Activated T-helper 1 cell treated with anti-CD3 and anti-CD28 coated beads, Interleukin-2, amount 50 U/mL, for 16 hours (primary cell): ENCODE measurements around the gene GNL3.
"Not testable (repeated sequence)": the region's sequence is repeated elsewhere in the genome, so short reads cannot be mapped to it uniquely, and the experiment has no call there.

Experiments
- DNase-seq, 2 donors: peaks; one replicate each; pipeline ENCODE4 v3.0.0-alpha.2; 2020; ENCODE audit warnings: low read depth in 1 of 2, low spot score in 1 of 2

Gene GNL3

DNA sequence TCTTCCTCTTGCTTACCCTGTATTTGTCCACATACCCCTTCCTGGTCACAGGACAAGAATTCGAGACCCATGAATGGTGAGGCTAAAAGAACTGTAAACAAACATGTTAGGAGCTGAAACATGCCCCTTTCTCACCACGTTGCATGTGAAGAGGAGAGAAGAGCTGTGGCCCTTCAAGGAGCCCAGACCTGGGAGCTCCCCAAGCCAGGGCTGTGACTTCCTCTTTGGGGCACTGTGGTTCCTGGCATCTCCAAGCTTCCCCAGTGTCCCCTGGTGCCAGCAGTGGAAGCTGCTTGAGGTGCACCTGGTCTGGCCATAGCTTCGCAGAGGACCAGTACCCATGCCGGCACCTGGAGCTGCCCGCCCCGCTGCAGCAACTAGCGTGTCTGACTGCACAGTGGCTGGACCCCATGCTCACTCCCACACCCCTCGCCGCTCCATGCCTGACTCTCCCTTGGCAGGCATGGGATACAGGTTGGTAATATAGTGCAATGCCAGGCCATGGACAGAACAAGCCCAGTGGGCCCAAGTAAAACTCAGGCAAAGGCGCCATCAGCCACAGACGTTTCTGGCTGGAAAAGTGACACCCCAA lies 30.0 kb downstream of the GNL3 start:
- DNase-seq = no peak

DNA sequence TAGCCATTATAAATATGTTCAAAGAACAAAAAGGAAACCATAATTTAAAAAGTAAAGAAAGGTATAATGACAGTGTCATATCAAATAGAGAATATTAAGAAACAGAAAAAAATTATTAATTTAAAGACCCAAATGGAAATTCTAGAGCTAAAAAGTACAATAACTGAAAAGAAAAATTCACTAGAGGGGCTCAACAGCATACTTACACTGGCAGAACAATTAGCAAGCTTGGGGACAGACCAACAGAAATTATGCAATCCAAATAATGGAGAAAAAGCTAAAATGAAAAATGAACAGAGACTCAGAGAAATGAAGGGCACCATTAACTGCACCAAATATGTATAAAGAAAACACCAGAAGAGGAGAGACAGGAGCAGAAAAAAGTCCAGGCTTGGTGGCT lies 33.8 kb downstream of the GNL3 start:
- no peak for DNase-seq

DNA sequence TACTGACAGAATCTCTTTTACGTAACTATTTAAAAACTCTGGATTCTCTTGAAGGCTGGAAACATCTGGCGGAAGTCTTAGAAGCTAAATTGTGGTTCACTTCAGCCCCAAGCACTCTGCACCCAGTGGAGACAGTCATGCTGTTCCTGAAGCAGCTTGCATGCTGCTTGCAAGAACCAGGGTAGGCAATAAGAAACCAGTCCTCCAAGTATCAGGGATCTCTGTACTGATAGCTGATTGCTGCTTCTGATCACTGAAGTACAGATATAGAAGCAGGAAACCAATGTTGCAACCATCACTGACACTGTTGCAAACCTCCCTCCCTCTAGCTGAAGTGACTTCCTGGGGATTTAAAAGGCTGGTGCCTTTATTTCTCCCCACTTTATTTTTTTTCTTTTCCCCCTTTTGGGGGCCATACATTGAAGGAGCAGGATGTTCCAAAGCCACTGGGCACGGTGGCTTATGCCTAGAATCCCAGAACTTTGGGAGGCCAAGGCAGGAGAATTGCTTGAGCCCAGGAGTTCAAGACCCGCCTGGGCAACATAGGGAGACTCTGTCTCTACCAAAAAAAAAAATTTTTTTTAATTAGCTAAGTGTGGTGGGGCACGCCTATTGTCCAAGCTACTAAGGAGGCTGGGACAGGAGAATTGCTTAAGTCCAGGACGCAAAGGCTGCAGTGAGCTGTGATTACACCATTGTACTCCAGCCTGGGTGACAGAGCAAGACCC lies 35.3 kb downstream of the GNL3 start:
- no peak for DNase-seq

DNA sequence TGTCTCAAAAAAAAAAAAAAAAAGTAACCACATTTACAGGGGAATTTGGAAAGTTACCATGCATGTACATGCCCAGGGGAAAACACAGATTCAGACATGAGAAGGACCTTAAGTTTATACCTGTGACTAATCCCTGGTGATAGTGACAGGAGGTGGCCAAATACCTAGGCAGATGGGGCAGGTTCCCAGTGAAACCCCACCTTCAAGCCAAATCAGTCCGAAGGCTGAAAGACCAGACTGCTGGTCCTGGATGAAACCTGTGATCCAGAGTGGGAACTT lies 35.8 kb downstream of the GNL3 start:
- no peak for DNase-seq

DNA sequence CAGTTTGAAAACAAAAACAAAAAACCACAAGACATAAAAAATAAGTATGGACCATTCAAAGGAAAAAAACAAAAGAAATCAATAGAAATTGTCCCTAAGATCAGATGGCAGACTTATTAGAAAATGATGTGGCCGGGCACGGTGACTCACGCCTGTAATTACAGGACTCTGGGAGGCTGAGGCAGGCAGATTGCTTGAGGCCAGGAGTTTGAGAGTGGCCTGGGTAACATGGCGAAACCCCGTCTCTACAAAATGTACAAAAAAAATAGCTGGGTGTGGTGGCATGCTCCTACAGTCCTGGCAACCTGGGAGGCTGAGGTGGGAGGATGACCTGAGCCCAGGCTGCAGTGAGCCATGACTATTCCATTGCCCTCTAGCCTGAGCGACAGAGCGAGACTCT lies 36.7 kb downstream of the GNL3 start:
- DNase-seq = no peak

DNA sequence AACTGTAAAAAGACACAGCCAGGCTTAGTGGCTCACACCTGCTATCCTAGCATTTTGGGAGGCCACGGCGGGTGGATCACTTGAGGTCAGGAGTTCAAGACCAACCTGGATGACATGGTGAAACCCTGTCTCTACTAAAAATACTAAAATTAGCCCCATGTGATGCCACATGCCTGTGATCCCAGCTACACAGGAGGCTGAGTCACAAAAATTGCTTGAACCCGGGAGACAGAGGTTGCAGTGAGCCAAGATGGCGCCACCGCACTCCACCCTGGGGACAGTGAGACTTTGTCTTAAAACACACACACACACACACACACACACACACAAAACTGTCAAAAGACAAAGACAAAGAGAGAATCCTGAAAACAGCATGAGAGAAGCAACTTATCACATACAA lies 38.1 kb downstream of the GNL3 start:
- no peak for DNase-seq

DNA sequence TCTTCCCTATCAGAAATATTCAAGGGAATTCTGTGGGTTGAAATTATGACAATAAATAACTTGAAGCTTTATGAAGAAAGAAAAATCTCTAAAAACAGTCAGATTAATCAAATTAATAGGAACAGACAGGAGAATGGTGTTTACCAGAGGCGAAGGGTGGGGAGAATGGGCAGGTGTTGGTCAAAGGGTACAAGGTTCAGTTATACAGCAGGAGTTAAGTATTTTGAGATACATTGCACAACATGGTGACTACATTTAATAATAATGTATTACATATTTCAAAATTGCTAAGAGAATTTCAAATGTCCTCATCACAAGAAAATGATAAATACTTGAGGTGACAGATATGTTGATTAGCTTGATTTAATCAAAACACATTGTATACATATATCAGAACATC lies 38.7 kb downstream of the GNL3 start:
- DNase-seq = no peak

DNA sequence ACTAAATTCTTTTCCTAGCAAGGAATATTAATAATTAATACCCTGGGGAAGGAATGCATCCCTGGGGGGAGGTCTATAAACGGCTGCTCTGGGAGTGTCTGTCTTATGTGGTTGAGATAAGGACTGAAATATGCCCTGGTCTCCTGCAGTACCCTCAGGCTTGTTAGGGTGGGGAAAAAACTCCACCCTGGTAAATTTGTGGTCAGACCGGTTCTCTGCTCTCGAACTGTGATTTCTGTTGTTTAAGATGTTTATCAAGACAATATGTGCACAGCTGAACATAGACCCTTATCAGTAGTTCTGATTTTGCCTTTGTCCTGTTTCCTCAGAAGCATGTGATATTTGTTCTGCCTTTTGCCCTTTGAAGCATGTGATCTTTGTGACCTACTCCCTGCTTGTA lies 42.9 kb downstream of the GNL3 start:
- DNase-seq = not testable (repeated sequence)

DNA sequence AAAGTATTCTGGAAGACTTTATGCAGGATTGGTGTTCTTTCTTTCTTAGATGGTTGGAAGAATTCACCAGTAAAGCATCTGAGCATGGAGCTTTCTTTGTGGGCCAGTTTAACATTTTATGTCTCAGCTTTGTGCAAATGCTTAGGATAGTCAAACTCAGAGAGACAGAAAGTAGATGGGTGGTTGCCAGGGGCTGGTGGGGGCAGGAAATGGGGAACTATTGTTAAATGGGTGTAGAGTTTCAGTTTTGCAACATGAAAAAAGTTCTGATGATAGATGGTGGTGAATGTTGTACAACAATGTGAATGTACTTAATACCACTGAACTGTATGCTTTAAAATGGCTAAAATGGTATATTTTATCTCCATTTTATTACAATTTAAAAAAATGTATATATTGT lies 44.8 kb downstream of the GNL3 start:
- no peak for DNase-seq

DNA sequence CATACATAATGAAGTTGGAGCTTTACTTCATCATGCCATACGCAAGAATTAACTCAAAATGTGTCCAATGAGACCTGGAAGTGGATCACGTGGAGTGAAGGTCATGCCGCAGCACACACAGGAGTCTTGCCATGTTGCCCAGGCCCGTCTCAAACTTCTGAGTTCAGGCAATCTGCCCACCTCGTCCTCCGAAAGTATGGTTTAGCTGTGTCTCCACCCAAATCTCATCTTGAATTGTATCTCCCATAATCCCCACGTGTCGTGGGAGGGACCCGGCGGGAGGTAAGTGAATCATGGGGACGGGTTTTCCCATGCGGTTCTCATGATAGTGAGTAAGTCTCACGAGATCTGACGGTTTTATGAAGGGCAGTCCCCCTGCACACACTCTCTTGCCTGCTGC lies 45.8 kb downstream of the GNL3 start:
- DNase-seq = no peak

DNA sequence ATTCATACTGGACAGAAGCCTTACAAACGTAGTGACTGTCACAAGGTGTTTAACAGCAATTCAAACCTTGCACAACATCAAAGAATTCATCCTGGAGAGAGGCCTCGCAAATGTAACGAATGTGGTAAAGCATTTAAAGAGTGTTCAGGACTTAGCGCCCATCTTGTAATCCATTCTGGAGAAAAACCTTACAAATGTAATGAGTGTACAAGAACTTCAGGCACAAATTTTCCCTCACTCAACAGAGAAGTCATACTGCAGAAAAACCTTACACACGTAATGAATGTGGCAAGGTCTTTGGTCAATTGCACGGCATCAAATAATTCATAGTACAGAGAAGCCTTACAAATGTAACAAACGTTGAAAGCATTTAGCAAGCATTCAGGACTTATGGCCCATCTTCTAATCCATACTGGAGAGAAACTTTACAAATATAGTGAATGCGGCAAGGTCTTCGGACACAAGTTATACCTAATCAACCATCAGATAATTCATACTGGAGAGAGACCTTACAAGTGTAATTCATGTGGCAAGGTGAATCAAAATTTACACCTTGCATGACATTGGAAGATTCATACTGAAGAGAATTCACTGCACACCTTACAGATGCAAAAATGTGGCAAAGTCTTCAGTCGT lies 47.5 kb downstream of the GNL3 start:
- DNase-seq = no peak

DNA sequence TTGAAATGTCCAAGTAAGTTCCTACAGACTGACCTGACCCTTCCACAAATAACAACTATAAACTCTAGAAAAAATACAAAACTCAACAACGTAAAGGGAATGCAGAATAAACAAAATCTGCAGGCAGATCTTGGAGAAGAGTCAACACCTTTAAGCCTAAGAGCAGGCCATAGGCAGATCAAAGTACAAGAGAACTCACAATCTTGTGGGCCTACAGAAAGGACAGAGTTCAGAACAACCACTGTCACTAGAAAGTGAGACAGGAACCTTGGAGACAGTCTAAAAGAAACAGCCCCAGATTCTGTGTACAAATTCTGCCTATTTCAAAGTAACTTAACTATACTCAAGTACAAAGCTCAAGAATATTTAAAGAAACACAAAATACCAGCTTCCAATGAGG lies 53.9 kb downstream of the GNL3 start:
- no peak for DNase-seq

DNA sequence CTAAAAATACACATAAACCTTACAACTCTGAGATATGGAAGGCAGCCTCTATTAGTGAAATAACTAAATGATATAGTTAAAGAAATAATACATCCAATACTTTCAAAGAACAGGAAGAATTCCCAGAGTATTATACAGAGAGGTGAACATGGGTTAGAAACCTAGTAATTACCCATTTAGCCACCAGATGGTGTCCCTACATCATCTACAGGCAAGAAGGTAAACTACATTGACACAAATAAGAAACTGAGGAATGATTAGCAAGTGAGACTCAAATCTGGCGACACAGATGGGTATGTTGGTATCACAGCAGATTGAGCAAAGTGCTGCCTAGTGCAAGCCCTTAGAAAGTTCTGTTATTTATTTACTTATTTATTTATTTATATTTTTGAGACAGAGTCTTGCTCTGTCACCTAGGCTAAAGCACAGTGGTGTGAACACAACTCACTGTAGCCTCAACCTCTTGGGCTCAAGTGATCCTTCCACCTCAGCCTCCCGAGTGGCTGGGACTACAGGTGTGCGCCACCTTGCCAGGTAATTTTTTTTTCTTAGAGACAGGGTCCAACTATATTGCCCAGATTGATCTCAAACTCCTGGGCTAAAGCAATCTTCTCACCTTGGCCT lies 56.7 kb downstream of the GNL3 start:
- no peak for DNase-seq

DNA sequence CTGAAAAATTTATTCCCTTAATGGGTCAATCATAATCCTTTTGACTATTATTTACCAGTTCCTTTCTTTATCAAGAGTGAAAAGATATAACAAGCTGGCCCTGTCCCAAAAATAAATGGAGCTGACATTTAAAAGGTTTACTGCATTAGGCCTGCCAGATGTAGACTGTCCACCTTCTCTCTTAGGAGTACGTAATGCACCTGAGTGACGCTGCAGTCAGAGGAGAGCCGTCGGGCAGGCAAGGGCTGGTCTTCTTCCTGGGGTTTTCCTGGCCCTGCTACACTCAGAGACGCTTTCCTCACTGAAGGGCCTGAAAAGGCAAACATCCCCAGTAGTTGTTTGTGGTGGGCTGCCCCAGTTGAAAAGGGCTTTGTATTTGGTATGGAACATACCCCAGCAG lies 57.3 kb downstream of the GNL3 start:
- DNase-seq = no peak

DNA sequence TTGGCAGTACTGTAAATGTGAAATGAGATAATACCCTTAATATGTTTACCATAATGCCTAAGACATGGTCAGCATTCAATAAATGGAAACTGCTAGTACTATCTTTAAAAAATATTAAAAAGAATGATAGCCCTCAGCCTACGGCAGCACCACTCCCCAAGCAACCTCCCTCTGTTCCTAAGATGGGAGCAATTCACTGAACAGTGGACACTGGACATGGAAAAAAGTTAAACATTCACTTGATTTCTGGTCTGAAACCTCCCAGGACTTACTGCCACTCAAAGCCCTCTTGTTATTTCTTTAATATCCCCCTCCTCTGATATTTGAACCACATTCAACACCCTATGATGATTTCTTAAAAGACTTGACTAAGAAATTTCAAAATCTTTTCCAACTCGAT lies 57.9 kb downstream of the GNL3 start:
- no peak for DNase-seq
